ENCODE measurements around the gene HSPA14. TPM values are rescaled to one million over a fixed set of nuclear protein-coding genes. Genes with fewer than 3 reads are reported as not detected.

Gene HSPA14
- total RNA-seq, 1 experiment from 2014 or later: 15.9 TPM

GRCh38 chr10:14803827-14804226 is 34.3 kb upstream of the HSPA14 start:
- no TSS peak for BruUV-seq (replicated peaks)

DNA sequence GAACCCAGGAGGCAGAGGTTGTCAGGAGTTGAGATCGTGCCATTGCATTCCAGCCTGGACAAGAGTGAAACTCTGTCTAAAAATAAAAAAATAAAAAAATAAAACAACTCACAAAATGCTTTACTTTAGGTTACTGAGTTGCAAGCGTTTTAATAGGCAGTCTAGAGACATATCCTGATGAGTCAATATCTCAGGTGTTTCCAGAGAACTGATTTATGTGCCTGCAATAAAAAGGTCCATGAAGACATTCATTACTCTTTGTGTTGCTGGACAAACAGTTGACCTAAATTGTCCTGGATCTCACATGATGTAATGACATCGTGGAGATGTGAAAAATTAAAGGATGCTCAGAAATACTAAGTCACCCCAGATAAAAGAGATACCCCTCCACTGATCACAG is 31.8 kb upstream of the HSPA14 start:
- H3K4me1 ChIP-seq (ENCODE audit: control insufficient read depth, insufficient read depth, low read length): no peaks in the 10 kb centered on the region
- no peak for TF ChIP-seq POLR2AphosphoS5 (IDR thresholded peaks at IDR 0.05; ENCODE audit: low read depth, low read length)
- TF ChIP-seq, protein P1, sequence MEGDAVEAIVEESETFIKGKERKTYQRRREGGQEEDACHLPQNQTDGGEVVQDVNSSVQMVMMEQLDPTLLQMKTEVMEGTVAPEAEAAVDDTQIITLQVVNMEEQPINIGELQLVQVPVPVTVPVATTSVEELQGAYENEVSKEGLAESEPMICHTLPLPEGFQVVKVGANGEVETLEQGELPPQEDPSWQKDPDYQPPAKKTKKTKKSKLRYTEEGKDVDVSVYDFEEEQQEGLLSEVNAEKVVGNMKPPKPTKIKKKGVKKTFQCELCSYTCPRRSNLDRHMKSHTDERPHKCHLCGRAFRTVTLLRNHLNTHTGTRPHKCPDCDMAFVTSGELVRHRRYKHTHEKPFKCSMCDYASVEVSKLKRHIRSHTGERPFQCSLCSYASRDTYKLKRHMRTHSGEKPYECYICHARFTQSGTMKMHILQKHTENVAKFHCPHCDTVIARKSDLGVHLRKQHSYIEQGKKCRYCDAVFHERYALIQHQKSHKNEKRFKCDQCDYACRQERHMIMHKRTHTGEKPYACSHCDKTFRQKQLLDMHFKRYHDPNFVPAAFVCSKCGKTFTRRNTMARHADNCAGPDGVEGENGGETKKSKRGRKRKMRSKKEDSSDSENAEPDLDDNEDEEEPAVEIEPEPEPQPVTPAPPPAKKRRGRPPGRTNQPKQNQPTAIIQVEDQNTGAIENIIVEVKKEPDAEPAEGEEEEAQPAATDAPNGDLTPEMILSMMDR (IDR thresholded peaks at IDR 0.05): no peak
- DNase-seq (ENCODE audit: low read depth, low spot score) (no peak), ATAC-seq (no peak)
- POLR2A ChIA-PET: no interaction called here
- intact Hi-C loops (cut with micrococcal nuclease; ENCODE audit: unreplicated experiment): no loop called here
- BruUV-seq (replicated peaks): no TSS peak
- H3K36me3 ChIP-seq (ENCODE audit: control insufficient read depth, insufficient read depth, low read length): no peaks in the 10 kb centered on the region
- CTCF ChIA-PET: no interaction called here
- H3K4me3 ChIP-seq (ENCODE audit: low read depth in 2 of 2, low read length in 2 of 2): no peak overlapping the region
- H3K27ac ChIP-seq (ENCODE audit: low read length): no peak overlapping the region
- H3K27me3 ChIP-seq (ENCODE audit: control insufficient read depth, insufficient read depth, low read length): no peaks in the 10 kb centered on the region
- no peaks in the 10 kb centered on the region for H3K9me3 ChIP-seq (ENCODE audit: control insufficient read depth, insufficient read depth, low read depth, low read length)
- in situ Hi-C loops (cut with HindIII; ENCODE audit: low pct_unique_long_range_greater_than_20kb, low sequenced_read_pairs): no loop called here

More at GRCh38 chr10:14803827-14804226, 34.3 kb upstream of the HSPA14 start:
- H3K27ac ChIP-seq (ENCODE audit: low read length): no peak overlapping the region
- ChIA-PET POLR2A (no interaction called here), CTCF (no interaction called here)
- DNase-seq (ENCODE audit: low read depth, low spot score): no peak
- H3K9me3 ChIP-seq (ENCODE audit: control insufficient read depth, insufficient read depth, low read depth, low read length): no peaks in the 10 kb centered on the region
- in situ Hi-C loops (cut with HindIII; ENCODE audit: low pct_unique_long_range_greater_than_20kb, low sequenced_read_pairs) (no loop called here), intact Hi-C loops (cut with micrococcal nuclease; ENCODE audit: unreplicated experiment) (no loop called here)
- no peak overlapping the region for H3K4me3 ChIP-seq (ENCODE audit: low read depth in 2 of 2, low read length in 2 of 2)
- H3K4me1 ChIP-seq (ENCODE audit: control insufficient read depth, insufficient read depth, low read length): no peaks in the 10 kb centered on the region
- H3K27me3 ChIP-seq (ENCODE audit: control insufficient read depth, insufficient read depth, low read length): no peaks in the 10 kb centered on the region
- ATAC-seq: no peak
- TF ChIP-seq, protein P1 (IDR thresholded peaks at IDR 0.05): no peak
- TF ChIP-seq REST (IDR thresholded peaks at IDR 0.05; ENCODE audit: insufficient read depth in 1 of 2, low read depth in 2 of 2, low read length in 1 of 2): no peak
- no peak for TF ChIP-seq SIN3A (IDR thresholded peaks at IDR 0.05; ENCODE audit: borderline replicate concordance, insufficient read depth, low read depth, low read length)
- TF ChIP-seq POLR2AphosphoS5 (IDR thresholded peaks at IDR 0.05; ENCODE audit: low read depth, low read length): no peak
- TF ChIP-seq TCF7L2 (IDR thresholded peaks at IDR 0.05; ENCODE audit: low read depth, low read length): no peak
- no peaks in the 10 kb centered on the region for H3K36me3 ChIP-seq (ENCODE audit: control insufficient read depth, insufficient read depth, low read length)
